SK-N-SH treated with all-trans-retinoic acid at 6 μM for 48 hours (cell line): ENCODE results near the gene FLNC.

ENCODE experiments used
- ISL1 ChIP-seq: fragments of 250-450 bp; sonication (Bioruptor Pico); IDR thresholded peaks from 2 replicates; pipeline ENCODE4 v2.1.2; 2022; ENCODE audit warnings: mild to moderate bottlenecking, moderate library complexity
- POU6F1 ChIP-seq: fragments of 250-450 bp; sonication (Bioruptor Pico); IDR thresholded peaks from 2 replicates; pipeline ENCODE4 v1.8.0; 2021; ENCODE audit warnings: low read depth, mild to moderate bottlenecking, moderate library complexity, borderline replicate concordance
- TOX ChIP-seq: fragments of 250-450 bp; sonication (Bioruptor Pico); IDR thresholded peaks from 2 replicates; pipeline ENCODE4 v1.8.0; 2021; ENCODE audit warnings: mild to moderate bottlenecking, moderate library complexity, borderline replicate concordance

- no peak for TF ChIP-seq ISL1 (CRISPR knock-in tag)
- TF ChIP-seq TOX (CRISPR knock-in tag), result no peak
- TF ChIP-seq POU6F1 (CRISPR knock-in tag), result no peak
Measured at GRCh38 chr7:128860158-128861073, 30.2 kb downstream of the FLNC start.
